GM18508 (cell line): ENCODE measurements around the gene WNT9A.

Source experiments
- ATAC-seq: cut with Tn5 transposase; IDR thresholded peaks from one replicate; pipeline ENCODE4 v1.9.1; 2021; ENCODE audit warnings: moderate number of reproducible peaks; ENCODE audit not compliant: insufficient read depth, unreplicated experiment

WNT9A gene

DNA sequence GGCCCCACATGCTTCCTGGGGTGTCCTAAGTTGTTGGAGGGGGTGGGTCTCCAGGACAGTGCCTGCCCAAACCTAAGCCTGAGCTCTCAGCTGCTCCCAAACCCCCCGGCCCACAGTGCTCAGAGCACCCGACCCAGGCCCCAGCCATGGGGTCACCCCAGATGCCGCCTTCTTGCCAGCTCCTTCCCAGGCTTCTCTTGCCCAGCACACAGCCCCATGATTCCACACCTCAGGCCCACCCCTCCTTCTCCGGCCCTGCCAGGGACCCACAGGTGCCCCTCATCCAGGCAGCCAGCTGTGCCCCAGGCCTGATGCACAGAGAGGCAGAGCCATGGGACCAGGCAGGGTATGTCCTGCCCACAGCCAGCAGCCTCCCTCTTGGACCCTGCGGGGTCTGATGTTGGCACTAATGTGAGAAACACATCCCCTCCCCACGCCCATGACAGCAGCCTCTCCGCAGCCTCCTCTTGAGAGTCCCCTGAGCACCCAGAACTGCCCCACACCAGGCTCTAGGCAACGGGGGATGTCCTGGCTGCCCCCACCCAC is 4.9 kb downstream of the WNT9A start:
- ATAC-seq = no peak

DNA sequence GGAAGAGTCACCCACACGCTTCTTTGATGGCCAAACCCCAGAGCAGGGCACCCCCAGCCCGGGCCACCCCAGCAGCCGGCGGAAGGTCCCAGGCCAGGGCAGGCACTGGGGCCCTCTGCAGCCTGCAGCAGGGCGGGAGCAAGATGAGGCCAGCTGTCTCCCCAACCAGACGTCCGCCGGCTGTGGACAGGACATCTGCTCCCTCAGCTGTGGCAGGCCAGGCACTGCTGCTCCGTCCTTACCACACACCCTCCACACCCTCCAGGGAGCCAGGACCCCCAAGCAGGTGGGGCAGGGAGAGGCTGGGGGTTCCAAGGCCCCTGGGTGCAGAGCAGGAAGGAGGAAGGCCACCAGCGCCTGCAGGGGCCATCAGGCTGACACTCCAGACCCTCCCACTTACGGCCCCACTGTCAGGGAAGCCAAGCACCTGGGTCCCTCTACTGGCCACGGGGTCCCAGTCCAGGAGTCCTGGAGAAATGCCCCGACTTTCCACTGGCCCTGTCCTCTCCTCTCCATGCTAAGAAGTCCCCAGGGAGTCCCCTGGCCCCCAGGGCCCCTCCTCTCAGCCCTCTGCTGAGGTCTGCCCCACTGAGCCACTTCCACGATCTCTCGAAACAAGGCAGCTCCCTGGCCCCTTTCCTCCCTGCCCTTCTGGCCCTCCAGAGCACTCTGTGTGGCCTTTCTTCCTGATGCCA is 5.6 kb downstream of the WNT9A start:
- ATAC-seq = no peak

DNA sequence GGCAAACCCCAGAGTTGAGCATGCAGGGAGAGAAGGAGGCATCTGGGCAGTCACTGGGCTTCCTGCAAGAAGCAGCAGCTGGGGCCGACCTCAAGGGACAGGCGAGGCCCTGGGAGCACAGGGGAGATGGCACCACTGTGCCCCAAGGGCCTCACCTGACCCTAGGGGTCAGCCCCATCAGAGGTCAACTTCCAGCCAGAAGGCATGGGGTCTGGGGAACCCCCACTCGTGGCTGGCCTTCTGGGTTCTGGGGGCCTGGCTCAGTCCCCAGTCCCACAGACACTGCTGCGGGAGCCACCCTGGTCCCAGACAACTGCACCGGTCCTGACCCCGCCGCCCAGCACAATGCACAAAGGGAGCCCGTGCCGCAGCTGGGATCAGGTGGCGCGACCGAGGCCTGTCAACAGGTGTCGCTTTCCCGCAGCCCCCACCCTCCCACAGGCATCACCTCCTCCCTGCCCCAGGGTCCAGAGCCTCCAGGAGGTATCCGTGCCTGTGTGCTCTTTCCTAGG is 6.2 kb downstream of the WNT9A start:
- no peak for ATAC-seq

DNA sequence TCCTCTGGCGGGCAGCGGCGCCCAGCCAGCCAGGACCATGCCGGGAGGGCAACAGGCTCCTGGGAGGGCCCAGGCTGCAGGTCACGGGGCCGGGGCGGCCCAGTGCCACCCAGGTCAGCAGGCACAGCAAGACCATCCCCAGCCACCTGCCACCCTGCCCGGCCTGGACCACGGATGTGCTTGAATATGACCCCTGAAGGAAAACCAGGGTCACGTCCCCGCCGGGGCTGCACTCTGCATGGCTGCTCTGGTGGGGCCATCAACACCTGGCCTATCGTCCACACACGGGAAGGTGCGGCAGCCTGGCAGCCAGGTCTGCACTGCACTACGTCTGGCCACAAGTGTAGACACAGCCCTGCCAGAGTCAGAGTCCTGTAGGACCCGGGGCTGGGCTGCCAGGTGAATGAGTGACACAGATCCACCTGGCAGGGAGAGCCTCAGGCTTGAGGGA is 6.9 kb downstream of the WNT9A start:
- no peak for ATAC-seq

DNA sequence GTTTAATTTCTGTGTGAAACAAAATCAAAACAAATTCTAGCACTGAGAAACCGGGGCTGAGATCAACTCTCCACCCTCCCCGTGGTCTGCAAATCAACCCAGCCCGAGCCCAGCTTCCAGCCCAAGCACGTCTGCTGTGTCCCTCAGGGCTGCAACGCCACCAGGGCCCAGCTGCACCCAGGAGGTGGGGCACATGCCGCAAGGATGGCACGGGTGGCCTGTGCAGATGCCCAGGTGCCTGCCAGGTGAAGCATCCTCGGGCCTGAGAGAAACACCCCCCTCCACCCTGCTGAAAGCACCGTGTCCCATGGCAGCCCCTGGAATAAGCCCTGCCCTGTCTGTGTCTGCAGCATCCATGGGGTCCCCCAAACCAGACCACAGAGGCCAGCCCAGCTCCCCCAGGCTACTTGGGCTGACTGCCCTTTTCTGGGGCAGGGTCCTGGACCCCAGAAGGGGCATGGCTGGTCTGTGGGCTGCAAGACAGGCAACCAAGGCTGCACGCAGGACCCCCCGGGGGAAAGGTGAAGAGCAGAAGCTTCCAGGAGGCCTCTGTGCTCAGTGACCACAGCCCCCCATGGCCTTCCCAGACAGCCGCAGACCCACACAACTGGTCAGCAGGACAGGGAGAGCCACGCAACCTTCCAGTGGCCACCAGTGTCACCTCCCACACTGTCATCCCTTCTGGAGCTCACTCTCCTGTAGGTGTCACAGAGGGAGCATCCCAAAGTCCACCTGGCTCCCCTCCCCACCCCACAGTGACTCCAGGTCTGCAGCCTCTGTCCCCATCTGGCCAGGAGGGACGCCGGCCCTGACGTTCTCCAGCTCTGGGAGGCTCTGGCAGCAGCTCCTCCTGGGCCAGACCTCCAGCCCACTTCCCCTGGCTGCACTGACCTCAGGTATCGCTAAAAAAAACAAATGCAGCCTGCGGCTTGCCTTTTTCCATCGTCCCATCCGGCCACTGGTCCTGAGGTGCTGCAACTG is 7.7 kb downstream of the WNT9A start:
- ATAC-seq = no peak

DNA sequence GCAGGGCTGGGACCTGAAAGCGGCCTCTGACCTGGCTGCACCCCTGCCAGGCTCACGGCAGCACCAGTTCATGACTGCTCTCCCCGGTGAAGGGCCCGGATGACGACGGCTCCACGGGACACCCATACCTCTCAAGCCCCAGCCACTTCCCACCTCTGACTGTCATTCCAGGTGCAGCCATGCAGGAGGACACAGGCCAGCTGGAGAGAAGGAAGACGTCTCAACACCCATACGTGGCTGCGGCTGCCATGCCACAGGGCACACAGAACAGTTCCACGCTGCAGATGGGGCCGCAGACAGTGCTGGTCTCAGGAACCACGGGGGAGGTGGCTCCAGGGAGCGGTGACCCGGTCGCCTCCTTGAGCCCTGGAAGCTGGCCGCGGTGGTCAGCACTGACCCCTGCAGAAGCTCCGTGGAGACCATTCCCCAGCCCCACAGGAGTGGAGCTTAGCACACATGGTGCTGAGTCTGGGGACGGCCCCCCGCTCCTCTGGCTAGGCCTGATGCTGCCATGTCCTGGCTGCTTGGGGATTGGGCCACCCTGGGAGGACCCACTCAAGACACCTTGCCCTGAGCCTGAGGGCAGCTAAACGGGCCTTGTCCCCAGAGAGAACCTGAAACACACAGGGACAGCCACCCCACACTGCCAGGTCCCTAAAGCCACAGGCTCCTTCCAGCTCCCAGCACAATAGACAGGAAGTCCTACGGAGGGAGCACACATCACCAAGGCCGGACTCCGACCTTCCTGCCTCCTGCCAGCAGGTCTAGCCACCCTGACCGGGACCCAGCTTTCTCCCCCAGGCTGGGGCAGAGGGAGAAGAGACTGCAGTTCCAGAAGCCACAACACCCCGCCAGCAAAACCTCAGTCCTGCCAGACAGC is 8.6 kb downstream of the WNT9A start:
- no peak for ATAC-seq

DNA sequence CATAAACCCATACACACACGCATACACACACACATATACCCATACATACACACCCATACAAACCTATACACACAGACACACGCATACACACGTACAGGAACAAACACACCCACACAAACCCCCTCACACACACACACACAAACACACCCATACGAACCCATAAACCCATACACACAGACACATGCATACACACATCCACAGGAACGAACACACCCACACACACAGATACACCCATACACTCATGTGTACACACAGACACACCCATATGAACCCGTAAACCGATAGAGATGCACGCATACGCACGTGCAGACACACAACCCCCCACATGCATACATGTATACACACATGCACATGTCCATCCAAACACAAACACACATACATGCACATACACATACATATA is 9.5 kb downstream of the WNT9A start:
- ATAC-seq = no peak

DNA sequence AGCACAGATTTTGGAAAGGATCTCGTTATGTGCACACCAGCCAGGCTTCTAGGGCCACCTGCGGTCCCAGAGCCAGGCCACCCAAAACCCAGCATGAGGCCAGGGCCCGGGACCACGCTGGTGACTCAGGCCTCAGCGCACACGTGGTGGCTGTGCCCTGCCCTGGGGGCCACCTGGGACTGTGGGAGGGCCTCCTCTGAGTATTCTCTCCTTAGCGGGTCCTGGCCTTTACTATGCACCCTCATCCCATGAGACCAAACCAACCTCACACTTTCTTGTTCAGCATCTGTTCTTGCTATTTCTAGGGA is 9.9 kb downstream of the WNT9A start:
- no peak for ATAC-seq

DNA sequence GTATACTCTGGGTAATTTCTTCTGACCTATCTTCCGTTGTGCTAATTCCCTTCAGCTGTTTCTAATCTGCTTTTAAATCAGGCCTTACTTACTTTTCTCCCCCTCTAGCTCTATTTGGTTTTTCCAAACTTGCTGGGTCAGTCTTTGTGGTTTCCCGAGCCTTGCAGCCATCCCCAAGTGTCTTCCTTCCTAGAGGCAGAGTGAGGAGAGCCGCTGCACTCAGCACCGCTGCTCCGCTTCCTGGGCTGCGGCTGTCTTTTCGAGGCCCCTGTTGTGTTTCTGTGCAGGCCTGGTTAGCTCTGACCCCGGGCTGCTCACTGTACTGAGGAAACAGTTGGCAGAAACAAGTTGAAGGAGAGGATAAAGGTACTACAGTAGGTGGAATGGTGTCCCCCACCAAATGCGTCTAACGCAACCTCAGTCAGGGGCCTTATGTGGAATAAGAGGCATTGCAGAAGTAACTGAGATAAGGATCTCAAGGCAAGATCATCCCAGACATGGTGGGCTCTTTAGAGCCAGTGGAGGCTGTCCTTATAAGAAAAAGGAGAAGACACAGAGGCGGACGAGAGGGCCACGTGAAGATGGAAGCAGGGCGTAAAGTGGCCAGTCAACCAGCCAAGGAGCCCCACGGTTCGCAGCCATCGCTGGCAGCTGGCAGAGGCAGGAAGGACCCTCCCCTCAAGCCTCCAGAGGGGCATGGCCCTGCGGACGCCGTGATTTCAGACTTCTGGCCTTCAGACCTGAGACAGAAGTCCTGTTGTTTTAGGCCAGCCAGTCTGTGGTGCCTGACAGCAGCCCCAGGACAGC is 10.5 kb downstream of the WNT9A start:
- no peak for ATAC-seq

DNA sequence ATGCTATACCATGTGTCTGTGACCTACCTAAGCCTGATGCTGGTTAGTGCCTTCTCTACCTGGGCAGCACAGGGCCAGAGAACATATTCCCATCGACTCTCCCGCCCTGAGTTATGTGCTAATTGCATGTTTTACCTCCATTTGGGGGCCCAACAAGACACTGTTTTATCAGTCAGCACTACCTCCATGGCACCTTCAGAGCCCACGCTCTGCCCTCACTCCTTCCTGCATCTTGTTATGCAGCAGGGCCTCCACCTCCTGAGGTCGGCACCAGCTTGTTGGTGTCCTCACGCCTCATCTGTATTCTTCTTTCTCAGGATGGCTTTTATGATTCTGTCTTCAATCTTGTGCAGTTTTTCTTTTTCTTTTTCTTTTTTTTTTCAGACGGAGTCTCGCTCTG is 11.9 kb downstream of the WNT9A start:
- no peak for ATAC-seq

DNA sequence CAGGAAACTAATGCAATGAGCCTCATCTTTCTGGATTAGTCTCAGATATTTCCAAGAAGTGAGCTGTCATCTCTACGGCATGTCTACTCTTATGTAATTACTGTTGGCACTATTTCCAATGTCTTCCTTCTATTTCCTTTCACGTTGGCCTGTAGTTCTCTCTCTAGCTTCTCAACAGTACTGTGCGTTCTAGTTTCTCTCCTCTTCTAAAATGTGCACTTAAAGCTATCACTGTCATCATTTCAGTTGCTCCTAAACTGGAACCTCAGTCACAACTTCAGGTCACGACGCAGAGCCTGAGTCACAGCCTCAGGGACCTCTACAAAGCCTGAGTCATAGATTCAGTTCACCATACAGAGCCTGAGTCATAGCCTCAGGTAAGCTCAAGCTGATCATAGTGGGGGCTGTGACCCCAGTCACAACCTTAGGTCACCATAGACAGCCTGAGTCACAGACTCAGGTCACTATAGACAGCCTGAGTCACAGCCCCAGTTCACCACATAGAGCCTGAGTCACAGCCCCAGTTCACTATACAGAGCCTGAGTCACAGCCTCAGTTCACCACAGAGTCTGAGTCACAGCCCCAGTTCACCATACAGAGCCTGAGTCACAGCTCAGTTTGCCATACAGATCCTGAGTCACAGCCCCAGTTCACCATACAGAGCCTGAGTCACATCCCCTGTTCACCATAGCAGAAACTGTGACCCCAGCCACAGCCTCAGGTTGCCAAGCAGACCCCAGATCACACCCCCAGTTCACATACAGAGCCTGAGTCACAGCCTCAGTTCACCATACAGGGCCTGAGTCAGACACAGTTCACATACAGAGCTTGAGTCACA is 13.0 kb downstream of the WNT9A start:
- ATAC-seq = no peak

DNA sequence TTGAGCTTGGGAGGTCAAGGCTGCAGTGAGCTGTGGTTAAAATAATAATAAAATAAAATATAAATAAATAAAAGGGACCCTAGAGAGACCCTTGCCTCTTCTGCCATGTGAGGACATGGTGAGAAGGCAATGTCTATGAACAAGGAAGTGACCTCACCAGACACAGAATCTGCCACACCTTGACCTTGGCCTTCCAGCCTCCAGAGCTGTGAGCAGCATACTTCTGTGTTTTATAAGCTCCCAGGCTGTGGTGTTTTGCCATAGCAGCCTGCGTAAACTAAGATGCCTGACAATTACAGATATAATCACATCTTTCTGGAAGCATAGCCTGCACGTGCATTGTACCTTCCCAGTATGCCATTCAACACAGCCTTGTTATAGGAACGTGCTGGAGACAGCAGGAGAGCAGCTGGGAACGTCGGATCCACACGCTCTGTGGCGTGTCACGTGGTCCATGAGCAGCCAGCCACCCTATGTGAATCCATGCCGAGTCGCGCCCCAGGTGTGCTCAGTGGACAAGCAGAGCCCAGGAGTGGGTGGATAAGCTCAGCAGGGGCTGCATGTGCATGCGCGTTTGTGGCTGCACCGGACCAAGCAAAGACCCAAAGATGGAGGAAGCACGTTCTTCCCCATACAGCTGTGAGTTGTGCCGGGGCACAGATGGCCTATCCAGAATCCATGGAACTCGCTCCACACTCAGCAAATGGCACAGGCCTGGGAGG is 17.8 kb downstream of the WNT9A start:
- ATAC-seq = no peak

DNA sequence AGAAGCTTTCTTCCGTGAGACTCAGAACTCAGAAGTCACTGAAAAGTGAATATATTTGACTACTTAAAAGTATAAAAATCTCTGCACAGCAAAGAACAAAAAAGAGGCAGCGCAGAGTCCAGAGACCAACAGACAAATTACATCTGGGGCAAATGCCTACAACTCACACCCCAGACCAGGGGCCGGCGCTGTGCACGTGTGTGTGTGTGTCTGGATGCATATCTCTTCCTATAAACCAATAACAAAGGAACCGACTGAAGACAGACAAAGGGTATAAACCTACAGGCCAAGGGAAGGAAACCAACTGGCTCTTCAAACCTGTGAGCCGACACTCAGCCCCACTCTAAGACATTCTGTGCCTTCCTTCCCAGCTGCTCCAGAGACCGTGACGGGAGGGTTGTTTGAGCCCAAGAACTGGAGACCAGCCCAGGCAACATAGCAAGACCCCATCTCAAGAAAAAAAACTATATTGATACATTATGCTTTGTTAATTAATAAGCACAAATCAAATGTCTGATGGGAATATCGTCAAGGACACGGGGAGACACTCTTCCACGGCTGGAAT is 18.8 kb downstream of the WNT9A start:
- no peak for ATAC-seq

DNA sequence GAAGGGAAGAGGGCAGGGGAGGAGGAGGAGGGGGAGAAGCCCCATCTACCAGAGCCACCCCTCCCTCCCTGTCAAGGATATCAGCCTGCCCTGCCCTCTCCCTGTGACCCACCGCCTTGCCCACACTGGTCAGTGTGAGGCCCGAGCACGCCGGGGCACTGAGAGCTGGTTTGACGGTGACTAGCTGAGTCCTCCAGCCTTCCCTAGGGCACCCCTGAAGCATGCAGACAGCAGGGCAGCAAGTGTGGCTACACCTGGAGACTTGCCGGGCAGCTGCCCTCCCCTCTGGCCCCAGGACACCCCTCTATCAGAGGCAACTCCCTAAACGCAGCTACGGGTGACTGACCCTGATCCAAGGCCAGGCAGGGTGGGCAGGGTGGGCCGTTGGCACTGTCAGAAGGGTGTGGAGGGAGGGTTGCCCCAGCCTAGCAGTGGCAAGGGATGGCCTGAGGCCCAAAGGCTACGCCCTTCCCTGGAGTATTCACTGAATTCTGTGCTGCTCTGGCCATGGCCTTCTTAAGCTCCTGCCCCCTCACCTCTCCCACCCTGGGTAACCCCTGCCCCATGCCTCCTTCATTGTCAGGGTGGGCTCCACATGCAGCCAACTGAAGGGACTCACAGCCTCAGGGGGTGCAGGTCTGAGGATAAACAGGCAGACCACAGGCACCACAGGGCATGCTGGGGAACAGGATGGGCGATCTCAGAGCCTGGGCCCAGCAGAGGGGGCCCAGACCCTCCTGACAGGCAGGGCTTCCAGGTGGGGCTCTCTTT is 19.6 kb downstream of the WNT9A start:
- ATAC-seq = no peak

DNA sequence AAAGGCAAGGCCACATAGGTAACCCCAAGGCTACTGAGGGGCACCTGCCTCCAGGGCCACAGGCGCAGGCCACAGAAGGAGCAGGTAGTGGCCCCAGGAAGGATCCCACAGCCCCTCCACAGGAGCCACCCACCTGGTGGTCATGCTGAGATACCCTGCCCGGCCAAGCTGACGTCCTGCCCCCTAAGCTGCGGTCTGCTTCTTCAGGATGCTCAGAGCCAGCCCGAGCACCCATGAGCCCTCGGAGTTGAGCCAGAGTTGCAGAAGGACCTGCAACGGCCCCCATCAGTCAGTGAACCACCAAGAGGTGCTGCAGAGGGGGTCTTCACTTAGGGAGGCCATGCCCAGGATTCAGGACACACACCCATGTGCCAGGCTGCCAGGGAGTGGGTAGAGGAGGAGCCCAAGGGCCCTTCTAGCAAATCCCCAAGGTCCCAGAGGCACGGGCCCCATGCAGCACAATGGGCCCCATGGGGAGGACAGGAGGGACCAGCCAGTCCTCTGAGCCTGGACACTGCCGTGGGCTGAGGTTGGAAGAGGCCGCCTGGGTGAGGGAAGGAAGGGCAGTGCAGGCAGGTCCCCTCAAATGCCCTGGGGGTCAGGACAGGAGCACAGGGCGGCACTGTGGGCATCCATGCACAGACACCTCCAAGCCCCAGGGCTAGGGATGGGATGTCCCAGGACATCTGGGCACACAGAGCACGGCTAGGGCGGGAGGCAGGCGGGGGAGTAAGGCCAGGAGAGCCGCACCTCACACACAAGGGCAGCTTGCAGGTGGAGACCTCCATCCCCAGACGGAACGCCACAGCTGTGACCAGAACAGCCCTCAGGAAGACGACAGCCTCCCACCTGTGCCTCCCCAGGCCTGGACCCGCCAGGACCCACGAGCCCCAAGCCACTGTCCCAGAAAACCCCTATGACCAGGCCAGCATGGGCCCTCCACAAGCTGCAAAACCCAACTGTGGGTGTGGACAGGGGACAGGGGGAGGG is 20.5 kb downstream of the WNT9A start:
- no peak for ATAC-seq
